Panc1 (cell line): ENCODE data around the gene DUSP19.
"Not testable (repeated sequence)": the region's sequence is repeated elsewhere in the genome, so short reads cannot be mapped to it uniquely, and the experiment has no call there.

ENCODE experiments used
- CTCF ChIP-seq: fragments of 450-650 bp; IDR thresholded peaks from 2 replicates; pipeline ENCODE4 v1.5.1; 2017; ENCODE audit warnings: mild to moderate bottlenecking
- SIN3A ChIP-seq: IDR thresholded peaks from 2 replicates; pipeline ENCODE4 v1.6.1; 2012; ENCODE audit warnings: low read depth, mild to moderate bottlenecking, low read length, moderate library complexity, borderline replicate concordance; ENCODE audit not compliant: insufficient read depth
- TCF7L2 ChIP-seq: IDR thresholded peaks from 2 replicates; pipeline ENCODE4 v1.6.1; 2011; ENCODE audit warnings: mild to moderate bottlenecking, low read depth, low read length, inconsistent platforms

GRCh38 chr2:183043580-183043979 is 35.0 kb upstream of the DUSP19 start:
- TF ChIP-seq CTCF, TCF7L2, SIN3A: not testable (repeated sequence)
